GM21723 (cell line): ENCODE measurements around the gene CTTN.
"Not testable (repeated sequence)": the region's sequence is repeated elsewhere in the genome, so short reads cannot be mapped to it uniquely, and the experiment has no call there.

Experiments used
- ATAC-seq: cut with Tn5 transposase; IDR thresholded peaks from one replicate; pipeline ENCODE4 v1.9.1; 2021; ENCODE audit warnings: mild to moderate bottlenecking, moderate library complexity; ENCODE audit not compliant: unreplicated experiment

Gene CTTN

DNA sequence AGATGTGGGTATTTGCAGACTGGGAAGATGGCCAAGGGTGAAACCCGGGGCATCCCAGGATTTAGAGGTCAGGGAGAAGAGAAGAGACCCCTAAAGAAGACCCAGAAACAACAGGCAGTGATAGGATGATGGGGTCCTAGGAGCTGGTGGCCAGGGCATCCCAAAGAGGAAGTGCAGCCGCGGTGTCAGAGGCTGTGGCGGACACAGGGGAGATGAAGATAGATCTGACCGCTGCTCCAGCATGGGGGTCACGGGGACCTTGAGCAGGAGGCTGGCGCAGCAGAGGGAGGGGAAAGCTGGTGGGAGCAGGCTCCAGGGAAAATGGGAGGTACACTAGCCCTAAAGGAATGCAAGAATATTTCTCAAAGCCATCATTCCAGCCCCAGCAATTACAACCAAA lies 47.3 kb downstream of the CTTN start:
- no peak for ATAC-seq

DNA sequence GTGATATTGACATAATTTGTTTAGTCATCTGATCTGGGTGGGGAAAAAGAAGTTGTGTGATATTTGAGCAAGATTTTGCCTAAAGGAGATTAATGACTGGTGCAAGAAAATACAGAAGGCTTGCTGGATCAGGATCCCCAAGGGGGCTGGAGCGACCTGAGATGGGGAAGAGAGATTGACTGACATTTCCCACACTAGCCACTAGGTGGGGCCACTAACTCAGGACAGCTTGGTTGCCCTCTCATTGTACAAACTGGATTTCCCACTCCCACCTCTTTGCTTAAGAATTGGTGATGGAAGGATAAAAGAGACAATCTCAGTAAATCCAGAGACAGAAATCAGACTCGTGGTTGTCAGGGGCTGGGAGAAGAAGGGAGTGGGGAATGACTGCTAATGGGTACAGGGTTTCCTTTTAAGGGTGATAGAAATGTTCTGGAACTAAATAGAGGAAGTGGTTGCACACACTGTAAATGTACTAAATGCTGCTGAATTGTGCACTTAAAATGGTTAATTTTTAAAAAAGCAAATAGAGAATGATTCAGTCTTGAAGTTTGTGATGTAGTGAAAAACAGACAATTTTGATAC lies 50.7 kb downstream of the CTTN start:
- no peak for ATAC-seq

DNA sequence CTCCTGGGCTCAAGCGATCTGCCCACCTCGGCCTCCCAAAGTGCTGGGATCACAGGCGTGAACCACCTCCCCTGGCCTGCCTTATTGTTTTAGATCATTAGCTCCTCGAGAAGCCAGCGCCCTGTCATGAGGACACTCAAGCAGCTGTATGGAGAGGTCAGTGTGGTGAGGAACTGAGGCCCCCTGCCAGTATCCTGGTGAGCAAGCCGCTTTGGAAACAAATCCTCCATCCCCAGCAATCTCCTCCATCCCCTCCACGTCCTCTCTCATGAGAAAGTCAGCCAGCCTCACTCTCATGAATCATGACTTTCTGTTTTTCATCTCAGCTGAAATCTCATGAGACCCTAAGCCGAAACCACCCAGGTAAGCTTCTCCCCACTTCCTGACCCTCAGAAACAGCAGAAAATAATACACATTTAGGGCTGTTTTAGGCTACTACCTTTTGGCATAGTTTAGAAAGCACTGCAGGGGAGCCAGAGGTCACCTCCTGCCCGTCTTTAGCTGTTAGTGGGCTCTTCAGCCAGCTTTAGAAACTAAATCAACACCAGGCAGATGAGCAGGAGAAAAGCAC lies 56.0 kb downstream of the CTTN start:
- no peak for ATAC-seq

DNA sequence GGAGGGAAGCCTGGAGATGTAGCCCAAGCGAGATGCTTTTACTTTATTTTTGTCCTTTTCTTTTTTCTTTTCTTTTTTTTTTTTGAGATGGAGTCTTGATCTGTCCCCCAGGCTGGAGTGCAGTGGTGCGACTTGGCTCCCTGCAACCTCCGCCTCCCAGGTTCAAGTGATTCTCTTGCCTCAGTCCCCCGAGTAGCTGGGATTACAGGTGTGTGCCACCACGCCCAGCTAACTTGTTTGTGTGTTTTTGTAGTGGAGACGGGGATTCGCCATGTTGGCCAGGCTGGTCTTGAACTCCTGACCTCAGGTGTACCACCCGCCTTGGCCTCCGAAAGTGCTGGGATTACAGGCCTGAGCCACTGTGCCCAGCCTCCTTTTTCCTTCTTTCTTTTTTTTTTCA lies 56.5 kb downstream of the CTTN start:
- ATAC-seq: not testable (repeated sequence)

DNA sequence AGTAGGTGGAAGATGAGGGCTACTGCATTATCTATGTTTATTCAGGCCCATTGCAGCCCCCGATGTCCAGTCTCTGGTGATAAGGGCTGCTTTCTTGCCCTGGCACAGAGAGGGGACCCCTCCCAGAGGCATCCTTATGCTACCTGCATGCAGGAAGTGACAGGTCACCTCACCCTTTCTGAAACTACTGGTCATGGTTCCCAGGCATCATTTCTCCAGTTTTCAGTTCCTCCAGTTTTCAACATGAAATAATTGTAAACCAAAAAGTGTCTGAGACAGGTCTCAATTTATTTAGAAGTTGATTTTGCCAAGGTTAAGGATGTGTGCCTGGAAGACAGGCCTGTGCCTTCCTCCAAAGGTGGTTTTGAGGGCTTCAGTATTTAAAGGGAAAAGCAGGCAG lies 57.0 kb downstream of the CTTN start:
- ATAC-seq: no peak

DNA sequence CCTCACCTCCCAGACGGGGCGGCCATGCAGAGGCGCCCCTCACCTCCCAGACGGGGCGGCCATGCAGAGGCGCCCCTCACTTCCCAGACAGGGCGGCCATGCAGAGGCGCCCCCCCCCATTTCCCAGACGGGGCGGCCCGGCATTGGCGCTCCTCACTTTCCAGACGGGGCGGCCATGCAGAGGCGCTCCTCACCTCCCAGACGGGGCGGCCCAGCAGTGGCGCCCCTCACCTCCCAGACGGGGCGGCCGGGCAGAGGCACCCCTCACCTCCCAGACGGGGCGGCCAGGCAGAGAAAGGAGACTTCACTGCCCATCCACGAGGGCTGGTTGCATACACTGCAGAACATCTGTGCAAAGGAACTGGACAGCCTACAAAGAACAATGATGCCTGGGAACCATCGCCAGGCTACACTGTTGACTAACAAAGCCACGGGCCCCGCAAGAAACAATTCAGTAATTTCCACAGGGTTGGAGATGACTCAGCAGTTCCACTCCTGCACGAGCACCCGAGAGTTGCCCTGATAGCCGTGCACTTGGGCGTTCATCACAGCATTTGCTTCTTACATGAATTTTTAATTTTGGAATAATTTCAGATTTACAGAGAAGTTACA lies 58.7 kb downstream of the CTTN start:
- ATAC-seq: no peak

DNA sequence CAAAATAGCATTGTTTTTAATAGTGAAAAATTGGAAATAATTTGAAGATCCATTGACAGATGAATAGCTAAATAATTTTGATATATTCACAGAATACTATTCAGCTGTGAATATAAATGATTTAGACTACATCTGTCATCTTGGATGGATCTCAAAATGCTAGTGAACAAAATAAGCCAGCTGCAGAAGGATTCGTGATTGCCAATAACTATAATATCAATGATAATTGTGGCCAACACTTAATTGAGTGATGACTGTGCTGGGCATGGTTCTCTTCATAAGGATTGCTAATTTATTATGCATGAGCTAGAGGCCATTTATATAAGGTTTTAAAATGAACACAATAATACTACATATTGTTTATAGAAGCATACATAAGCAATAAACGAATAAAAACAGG lies 60.4 kb downstream of the CTTN start:
- no peak for ATAC-seq

DNA sequence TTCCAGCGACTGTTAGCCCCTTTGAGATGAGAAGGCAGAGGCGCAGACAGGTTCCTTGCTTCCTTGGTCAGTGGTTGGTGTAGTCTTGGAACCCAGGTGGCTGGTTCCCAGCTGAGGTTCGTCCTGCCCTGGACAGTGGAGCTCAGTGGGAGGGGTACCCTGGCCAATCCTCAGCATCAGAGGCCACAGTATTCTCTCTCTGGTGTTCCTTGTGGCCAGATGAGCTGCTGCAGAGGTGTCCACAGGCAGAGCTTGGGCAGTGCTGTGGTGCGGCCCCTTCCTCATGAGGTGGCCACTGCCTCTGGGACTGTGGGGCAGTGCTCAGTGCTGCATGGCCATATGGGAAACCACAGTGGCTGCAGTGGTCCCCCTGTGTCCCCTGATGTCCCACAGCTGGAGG lies 61.8 kb downstream of the CTTN start:
- no peak for ATAC-seq

DNA sequence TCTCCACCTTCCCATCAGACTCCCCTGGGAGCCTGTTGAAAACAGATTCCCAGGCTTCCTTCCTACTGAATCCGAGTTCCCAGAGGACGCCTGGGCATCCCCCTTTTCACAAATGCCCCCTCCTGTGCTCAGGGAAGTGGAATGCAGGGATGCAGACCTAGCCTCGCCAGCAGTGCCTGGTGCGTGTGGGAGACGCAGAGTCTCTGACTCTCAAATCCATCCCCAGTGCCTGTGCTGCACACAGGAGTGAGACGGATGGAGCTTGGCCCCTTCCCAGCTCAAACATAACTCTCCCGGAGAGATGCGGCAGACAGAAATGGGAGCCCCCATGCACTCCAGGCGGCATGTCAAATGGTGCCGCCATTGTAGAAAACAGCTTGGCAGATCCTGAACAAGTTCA lies 62.6 kb downstream of the CTTN start:
- ATAC-seq: no peak

DNA sequence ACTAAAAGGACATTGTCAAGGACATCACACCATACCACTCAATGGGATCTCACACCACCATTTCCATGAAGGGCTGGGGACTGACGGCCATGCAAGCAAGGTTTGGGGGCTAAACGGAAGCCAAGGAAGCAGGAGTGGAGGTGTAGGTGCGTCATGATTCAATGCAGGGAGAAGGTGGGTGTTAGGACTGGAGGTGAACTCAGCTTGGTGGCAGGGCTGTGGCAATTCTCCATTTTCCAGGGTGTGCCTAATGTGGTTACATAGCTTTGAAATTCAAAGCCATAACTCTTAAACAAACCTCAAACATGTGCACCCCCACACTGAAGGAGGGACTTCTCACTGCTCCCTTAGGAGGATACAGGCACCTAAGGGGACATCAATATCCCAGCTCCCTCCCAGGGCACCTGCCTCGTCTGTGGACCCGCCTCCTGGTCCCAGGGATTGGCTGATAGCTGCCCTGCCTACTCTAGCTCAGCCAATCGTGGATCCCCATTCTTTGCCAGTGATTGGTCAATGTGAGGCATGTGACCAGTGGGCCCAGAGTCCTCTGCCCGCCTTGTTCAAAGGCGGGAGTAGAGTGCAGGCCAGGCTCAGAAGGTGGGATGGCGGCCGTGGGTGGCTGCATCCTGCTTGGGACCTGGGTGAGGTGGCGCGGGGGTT lies 64.6 kb downstream of the CTTN start:
- ATAC-seq: no peak

DNA sequence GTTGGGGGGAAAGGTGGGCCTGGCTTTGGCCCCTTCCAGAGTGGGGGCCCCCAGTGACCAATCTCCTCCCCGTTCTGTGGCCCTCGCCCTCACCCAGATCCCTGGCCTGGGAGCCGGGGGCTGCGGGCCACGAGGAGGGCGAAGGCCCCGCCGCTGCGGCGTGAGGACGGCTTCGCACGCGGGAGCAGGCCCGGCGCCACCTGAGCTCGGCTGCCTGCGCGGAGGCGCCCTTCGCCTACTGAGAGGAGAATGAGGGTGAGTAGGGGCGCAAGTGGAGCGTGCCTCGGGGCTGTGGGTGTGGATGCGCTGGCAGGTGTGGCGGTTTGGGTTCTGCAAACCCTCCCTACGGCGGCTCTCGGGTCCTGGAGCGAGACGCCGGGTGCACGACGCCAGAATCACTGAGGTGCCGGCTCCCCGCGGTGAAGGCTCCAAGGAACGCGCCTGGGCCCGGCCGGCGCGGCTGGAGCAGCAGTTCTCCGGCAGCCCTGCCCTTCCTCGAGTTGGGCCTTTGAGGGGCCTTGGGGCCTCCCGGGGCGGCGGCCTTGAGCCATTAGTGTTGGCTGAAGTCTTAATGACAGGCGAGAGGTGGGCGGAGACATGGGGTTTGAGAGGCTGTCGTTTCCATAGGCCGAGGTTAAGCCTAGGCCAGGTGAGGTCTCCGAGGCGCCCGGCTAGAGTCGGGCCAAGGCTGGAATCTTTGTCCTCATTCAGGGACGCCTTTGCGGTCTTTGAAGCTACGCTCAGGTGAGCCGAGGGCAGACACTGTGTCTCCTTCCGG lies 65.3 kb downstream of the CTTN start:
- no peak for ATAC-seq

DNA sequence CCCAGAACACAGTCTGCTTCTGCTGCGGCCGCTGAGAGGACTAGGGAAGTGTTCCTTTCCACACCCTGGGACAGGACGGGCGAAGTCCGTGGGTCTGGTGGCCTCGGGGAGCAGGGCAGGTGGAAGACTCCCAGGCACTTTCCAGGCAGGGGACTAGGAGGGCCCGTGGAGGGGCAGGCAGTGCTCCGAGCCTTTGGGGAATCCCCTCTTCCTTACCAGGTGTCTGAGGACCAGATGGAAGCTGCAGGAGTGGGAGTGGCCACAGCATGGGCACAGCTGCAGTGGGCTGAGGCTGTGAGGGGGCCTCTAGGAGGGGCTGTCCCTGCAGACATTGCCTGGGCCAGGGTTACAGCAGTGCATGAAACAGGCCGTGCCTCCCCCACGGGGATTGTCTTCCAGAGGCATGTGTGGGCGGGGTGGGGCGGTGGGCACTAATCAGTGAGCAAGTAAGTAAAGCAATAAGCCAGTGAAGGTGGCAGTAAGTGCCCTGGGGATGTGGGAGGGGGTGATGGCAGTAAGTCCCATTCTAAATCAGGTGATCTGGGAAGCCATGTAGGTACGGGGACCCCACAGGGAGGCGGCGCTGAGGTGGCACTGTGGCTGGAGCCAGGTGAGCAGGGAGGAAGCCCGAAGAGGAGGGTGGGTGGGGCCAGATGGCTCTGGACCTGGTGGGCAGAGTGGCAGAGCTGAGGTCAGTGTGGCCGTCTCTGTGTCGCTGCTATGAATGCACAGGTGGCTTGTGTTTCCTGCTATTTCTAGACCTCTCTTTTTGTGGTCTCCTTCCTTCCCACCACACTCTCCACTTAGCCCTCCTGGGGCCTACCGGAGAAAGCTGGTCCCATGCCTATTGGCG lies 66.4 kb downstream of the CTTN start:
- ATAC-seq: no peak

DNA sequence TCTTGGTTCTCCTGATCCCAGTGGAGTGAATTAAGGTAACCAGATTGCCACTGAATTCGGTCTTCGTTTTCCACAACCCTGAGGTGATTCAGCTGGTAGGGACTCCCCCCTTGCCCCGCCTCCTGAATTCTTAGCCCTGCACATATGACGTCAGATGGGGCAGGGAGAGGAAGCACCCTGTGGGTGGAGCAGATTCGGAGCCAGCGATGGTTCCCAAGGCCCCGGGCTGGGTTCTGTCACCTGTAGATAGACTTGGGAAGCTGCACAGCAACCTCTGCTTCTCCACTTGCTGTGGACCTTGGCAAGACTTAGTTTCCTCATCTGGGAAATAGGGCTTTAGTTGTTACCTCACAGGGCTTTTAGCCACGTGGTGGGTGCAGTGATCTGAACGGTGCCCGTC lies 67.8 kb downstream of the CTTN start:
- no peak for ATAC-seq

DNA sequence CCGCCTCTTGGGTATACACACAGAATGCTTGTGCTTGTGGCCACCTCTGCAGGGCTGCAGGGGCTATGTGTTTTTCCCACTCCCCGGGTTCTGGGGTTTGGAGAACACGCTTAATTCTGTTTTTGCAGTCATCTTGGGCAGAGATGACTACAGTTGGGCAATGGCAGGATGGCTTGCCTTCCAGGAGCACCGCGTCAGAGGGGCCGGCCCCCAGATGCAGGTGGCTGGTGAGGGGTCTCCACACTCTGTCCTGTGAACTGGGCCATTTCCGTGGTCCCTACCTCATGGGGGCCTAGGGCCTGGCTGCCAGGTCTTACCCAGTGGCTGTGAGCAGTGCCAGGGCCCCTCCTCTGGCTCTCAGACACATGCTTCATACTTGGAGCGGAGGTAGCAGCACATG lies 68.3 kb downstream of the CTTN start:
- no peak for ATAC-seq

DNA sequence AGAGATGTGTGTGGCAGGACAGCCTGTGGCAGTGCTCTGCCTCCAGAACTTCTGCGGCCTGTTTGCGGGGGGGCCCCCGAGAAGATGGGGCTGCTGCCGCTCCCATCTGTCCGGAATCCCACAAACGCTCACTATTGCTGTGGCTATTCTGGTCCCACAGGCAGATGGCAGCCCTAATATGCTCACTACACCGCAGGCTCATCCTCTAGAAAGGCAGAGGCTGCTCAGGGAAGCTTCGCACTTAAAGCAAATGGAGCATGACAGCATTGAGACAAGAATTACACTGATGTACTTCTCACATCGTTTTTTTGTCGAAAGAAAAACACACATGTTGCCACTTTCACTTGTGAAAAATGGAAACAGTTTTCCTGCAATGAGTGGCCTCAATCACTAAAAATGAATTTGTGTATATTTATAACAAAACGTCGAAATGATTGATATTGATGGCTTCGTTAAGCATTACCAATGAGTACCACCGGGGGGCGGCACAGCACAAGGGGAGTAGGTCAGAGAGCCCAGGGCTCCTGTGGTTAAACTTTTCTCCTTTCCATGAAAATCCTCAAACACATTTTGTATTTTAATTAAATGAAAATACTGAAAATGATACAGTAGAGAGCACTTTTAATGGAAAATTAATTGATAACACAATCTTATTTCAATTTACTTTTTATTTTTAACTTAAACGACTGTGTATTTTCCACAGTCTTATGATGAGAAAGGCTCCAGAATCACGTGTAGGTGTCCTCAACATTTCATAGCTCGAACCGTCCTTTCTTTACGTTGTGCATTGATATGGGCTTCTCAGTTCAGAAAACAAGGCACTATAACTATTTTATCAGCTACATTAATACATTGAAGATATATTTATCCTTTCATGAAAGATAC lies 69.1 kb downstream of the CTTN start:
- no peak for ATAC-seq

DNA sequence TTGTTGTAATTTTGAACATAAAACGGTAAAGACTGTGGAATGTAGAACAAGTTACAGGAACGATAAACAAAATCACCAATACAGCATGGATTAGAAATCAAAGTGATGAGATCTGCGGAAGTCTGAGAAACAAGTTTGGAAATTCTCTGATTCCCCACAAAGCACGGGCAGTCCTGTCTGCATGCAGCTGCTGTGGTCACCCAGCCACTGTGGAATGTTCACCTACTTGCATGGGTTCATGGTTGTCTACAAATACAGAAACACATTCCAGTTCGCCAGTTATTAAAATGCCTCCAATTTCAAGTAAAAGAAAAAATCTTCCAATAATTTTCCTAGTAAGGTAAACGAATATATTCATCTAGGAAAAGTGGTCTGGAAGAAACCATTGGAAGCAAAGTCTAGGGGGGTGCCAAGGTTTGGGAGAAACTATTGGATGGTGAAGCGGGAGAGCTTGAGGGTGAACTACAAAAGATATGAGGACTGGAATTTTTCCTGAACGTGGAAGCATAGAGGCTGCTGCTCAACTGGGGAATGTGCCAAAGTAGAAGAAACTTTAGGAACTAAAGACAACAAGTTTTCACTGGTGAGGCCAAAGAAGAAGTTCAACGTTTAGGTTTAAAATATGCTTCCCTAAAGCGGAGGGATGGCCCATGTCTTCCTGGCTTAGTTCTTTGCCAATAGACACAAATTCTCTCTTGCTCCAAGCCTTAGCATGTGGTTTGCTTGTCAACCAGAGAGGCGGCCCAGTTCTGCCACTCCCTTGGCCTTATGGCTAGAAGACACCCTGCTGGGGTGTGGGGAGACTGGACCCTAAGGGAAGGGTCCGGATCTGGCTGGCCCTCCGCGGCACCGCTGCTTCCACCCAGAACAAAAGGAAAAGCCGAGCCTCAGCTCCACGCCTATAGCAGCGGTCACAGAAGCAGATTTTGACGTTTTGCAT lies 70.2 kb downstream of the CTTN start:
- no peak for ATAC-seq

DNA sequence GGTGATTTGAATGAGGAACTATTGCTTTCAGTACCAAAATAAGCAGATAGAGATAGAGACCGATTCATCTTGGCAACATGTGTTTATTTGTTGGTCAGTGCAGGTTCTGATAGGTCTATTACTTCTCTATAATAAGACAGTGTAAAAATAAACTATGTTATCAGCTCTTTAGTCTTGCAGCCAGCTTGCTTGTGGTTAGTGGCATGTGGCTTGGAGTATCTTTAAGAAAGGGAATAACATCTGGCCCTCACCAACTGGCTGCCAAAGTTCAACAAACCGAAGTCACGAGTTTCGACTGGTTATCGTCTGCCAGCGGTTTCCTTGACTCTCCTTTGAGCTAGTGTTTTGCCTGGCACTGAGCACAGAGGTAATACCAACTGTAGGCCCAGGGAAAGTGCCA lies 71.8 kb downstream of the CTTN start:
- no peak for ATAC-seq

DNA sequence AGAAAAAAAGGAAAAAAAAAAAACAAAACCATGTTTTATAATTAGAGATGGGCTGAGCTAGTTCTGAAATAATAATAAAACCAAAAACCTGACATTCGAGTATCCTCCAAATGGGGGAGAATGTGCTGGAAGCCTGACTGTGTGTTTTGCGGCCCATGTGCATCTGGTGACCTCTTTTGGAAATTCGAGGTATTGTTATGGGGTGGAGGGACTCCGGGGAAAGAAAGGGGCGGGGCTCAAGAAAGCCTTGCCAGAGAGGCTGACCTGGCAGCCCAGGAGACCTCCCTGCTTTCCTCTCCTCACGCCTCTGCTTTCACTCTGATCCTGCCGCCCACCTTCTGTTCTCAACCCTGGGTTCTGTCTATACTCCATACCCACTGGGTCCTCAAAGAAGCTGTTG lies 72.9 kb downstream of the CTTN start:
- no peak for ATAC-seq

DNA sequence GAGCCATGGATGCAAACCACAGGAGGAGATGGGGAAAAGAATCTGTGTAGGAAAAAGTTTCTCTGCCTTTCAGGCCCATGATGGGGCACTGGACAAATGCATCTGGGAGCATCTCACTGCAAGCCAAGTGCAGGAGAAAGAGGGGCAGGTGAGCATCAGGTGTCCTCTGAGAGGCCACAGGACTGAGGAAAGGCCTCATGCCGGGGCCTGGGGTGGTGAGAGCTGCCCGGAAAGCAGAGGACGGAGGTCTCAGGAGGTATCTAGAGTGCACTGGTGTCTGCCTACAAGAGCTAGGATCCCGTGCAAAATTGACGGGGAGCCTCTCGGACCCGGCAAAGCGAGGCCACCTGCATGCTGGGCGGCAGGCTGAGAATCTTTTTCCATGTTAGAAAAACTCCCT lies 73.9 kb downstream of the CTTN start:
- no peak for ATAC-seq
